ENCODE measurements around the gene IRX1.

- TF ChIP-seq HOXB13 (CRISPR knock-in tag; IDR thresholded peaks at IDR 0.05; ENCODE audit: low read depth), result no peak
- no peak for TF ChIP-seq CTCF (IDR thresholded peaks at IDR 0.05)
- TF ChIP-seq RFX5 (IDR thresholded peaks at IDR 0.05), result no peak
- no peak for TF ChIP-seq RCOR1 (IDR thresholded peaks at IDR 0.05; ENCODE audit: low read depth, low read length)
Measured at GRCh38 chr5:3625626-3626025, 30.0 kb downstream of the IRX1 start.
